Stimulated activated naive B cell treated with anti-CD40 and anti-IgM and Interleukin-4, amounts not matched to agents 10 μg/mL and 1 μg/mL and 100 μg/mL, for 72 hours (primary cell): ENCODE measurements around the gene RBPMS2.
A peak's percentile ranks its signal among the peaks of the same experiment; 100 is the strongest.
"Not testable (repeated sequence)": the region's sequence is repeated elsewhere in the genome, so short reads cannot be mapped to it uniquely, and the experiment has no call there.

Experiments
- ATAC-seq, 2 donors: fragments of 150-1000 bp; cut with Tn5 transposase; replicated peaks; 2 replicates each; pipeline ENCODE4 v1.10.0; 2021; ENCODE audit warnings: moderate library complexity in 1 of 2
- DNase-seq: peaks from one replicate; pipeline ENCODE4 v3.0.0; 2021
- H3K27ac Mint-ChIP-seq: one replicate; pipeline ENCODE4 v1.8.0; 2022; ENCODE audit warnings: mild to moderate bottlenecking, mixed read lengths
- H3K27me3 Mint-ChIP-seq, 2 donors: one replicate each; pipeline ENCODE4 v1.8.0; 2022; ENCODE audit warnings: mixed read lengths in 2 of 2
- H3K36me3 Mint-ChIP-seq, 2 donors: one replicate each; pipeline ENCODE4 v1.8.0; 2022; ENCODE audit warnings: mixed read lengths in 2 of 2, mild to moderate bottlenecking in 1 of 2
- H3K4me1 Mint-ChIP-seq, 2 donors: one replicate each; pipeline ENCODE4 v1.8.0; 2022; ENCODE audit warnings: mixed read lengths in 2 of 2, mild to moderate bottlenecking in 1 of 2
- H3K4me3 Mint-ChIP-seq, 2 donors: one replicate each; pipeline ENCODE4 v1.8.0; 2022; ENCODE audit warnings: mild to moderate bottlenecking in 2 of 2, mixed read lengths in 2 of 2, moderate library complexity in 1 of 2
- H3K9me3 Mint-ChIP-seq, 2 donors: one replicate each; pipeline ENCODE4 v1.8.0; 2022; ENCODE audit warnings: mixed read lengths in 2 of 2, mild to moderate bottlenecking in 1 of 2

RBPMS2 gene

DNA sequence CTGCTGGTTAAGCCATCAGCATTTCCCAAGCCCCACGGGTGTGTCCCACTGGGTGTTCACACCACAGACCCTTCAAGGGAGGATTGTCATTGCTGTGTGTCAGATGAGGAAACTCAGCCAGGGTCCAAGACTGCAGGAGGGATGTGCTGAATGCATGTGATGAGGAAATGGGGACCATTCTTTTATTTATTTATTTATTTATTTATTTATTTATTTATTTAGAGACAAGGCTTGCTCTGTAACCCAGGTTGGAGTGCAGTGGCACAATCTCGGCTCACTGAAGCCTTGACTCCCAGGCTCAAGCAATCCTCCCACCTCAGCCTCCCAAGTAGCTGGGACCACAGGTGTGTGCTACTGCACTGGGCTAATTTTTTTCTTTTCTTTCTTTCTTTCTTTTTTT lies 29.2 kb upstream of the RBPMS2 start:
- ATAC-seq (no peak), DNase-seq (no peak)
- H3K9me3 Mint-ChIP-seq = no peaks in the 10 kb centered on the region
- no peak overlapping the region for H3K4me3 Mint-ChIP-seq
- H3K36me3 Mint-ChIP-seq = no peaks in the 10 kb centered on the region
- no peak overlapping the region for H3K27ac Mint-ChIP-seq
- peaks cover 3 to 16% of the 10 kb centered on the region in 2 donors for H3K4me1 Mint-ChIP-seq
- H3K27me3 Mint-ChIP-seq = peaks cover 0 to 11% of the 10 kb centered on the region in 2 donors

DNA sequence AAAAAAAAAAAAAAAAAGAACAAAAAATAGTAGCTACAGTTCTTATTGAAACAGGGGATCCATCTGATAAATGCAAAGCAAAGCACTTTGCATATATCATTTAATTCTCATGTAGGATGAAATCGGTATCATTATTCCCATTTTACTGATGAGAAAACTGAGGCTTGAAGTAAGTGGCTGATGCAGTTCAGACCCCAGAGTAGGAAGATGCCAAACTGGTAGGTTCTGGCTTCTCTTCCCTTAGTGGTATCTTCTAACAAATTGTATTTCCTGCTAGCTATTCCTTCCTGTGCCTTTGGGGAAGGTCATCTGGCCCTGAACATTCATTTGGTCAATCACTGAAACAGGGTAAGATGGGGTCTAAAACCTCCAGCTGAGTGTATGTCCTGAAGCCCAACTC lies 28.1 kb upstream of the RBPMS2 start:
- ATAC-seq (no peak), DNase-seq (no peak)
- Mint-ChIP-seq H3K27ac (no peak overlapping the region), H3K36me3 (no peaks in the 10 kb centered on the region), H3K4me1 (peaks cover 2 to 12% of the 10 kb centered on the region in 2 donors), H3K9me3 (no peaks in the 10 kb centered on the region), H3K27me3 (peaks cover 0 to 7% of the 10 kb centered on the region in 2 donors), H3K4me3 (no peak overlapping the region)

DNA sequence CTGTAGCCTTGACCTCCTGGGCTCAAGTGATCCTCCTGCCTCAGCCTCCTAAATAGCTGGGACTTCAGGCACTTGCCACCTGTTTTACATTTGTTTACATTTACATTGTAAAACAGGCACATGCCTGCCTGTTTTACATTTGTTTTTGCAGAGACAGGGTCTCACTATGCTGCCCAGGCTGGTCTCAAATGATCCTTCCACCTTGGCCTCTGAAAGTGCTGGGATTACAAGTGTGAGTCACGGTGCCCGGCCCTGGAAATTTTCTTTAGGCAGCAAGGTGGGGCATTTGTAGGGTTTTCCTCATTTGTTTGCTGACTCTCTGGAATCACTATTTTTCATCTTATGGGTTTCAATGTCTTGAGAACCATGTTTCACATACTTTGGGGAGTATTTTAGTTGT lies 25.1 kb upstream of the RBPMS2 start:
- no peak overlapping the region for H3K4me3 Mint-ChIP-seq
- H3K27me3 Mint-ChIP-seq = peaks cover 0 to 6% of the 10 kb centered on the region in 2 donors
- no peaks in the 10 kb centered on the region for H3K9me3 Mint-ChIP-seq
- H3K27ac Mint-ChIP-seq = no peak overlapping the region
- no peak for ATAC-seq
- no peak for DNase-seq
- no peaks in the 10 kb centered on the region for H3K36me3 Mint-ChIP-seq
- peaks cover 0 to 8% of the 10 kb centered on the region in 2 donors for H3K4me1 Mint-ChIP-seq

DNA sequence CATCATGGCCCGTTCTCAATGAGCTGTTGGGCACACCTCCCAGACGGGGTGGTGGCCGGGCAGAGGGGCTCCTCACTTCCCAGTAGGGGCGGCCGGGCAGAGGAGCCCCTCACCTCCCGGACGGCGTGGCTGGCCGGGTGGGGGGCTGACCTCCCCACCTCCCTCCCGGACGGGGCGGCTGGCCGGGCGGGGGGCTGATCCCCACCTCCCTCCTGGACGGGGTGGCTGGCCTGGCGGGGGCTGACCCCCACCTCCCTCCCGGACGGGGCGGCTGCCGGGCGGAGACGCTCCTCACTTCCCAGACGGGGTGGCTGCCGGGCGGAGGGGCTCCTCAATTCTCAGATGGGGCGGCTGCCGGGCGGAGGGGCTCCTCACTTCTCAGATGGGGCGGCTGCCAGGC lies 23.5 kb upstream of the RBPMS2 start:
- H3K27ac Mint-ChIP-seq, H3K4me3 Mint-ChIP-seq, H3K9me3 Mint-ChIP-seq, ATAC-seq, H3K36me3 Mint-ChIP-seq, H3K27me3 Mint-ChIP-seq, H3K4me1 Mint-ChIP-seq, DNase-seq: not testable (repeated sequence)

DNA sequence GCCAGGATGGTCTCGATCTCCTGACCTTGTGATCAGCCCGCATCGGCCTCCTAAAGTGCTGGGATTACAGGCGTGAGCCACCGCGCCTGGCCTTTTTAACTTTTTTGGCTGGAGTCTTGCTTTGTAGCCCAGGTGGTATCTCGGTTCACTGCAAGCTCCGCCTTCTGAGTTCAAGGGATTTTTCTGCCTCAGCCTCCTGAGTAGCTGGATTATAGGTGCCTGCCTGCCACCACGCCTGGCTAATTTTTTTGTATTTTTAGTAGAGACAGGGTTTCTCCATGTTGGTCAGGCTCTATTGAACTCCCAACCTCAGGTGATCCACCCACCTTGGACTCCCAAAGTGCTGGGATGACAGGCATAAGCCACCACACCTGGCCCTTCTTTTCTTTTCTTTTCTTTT lies 20.5 kb upstream of the RBPMS2 start:
- H3K4me3 Mint-ChIP-seq, DNase-seq, H3K36me3 Mint-ChIP-seq, H3K27me3 Mint-ChIP-seq, ATAC-seq, H3K4me1 Mint-ChIP-seq, H3K9me3 Mint-ChIP-seq, H3K27ac Mint-ChIP-seq: not testable (repeated sequence)

DNA sequence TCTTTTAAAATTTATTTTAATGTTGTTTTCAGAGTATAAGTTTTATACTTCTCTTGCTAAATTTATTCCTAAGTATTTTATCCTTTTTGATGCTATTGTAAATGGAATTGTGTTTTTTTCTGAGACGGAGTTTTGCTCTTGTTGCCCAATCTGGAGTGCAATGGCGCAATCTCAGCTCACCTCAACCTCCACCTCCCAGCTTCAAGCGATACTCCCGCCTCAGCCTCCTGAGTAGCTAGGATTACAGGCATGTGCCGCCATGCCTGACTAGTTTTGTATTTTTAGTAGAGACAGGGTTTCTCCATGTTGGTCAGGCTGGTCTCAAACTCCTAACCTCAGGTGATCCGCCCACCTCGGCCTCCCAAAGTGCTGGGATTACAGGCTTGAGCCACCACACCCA lies 19.9 kb upstream of the RBPMS2 start:
- ATAC-seq, H3K4me1 Mint-ChIP-seq, H3K27ac Mint-ChIP-seq, DNase-seq, H3K27me3 Mint-ChIP-seq, H3K9me3 Mint-ChIP-seq, H3K4me3 Mint-ChIP-seq, H3K36me3 Mint-ChIP-seq: not testable (repeated sequence)

DNA sequence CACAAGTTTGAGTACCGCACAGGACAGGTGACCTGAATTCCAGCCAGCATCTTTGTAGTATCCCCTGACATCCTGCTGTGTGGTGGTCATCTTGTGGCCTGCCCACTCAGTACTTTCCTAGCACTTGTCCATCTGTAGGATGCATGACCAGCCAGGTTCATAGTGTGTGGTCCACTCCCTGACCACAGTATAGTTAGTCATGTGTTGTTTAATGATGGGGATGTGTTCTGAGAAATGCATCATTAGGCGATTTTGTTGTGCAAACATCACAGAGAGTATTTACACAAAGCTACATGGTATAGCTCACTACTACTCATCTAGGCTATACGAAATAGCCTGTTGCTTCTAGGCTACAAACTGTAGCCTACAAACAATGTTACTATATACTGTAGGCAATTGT lies 16.9 kb upstream of the RBPMS2 start:
- DNase-seq (no peak), ATAC-seq (no peak)
- no peaks in the 10 kb centered on the region for H3K36me3 Mint-ChIP-seq
- H3K4me3 Mint-ChIP-seq = no peak overlapping the region
- H3K27ac Mint-ChIP-seq = no peak overlapping the region
- H3K4me1 Mint-ChIP-seq = no peaks in the 10 kb centered on the region
- no peaks in the 10 kb centered on the region for H3K9me3 Mint-ChIP-seq
- H3K27me3 Mint-ChIP-seq = no peaks in the 10 kb centered on the region

DNA sequence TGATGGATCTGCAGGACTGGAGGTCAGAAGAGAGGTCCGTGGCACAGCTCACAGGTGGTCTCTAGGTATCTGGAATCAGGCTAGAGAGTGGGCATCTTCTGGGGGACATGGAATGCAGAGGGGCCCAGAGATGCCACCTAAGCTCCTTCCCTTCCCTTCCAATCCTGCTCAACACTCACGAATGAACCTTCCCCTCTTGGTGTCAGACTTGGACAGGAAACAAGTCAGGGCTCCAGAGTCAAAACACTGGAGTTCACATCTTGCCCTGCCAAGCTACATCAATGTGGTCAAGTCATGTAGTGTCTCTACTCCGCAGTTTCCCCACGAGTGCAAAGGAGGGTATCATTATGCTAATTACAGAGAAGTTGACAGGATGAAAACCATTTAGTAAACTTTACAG lies 16.0 kb upstream of the RBPMS2 start:
- Mint-ChIP-seq H3K27ac (no peak overlapping the region), H3K4me1 (no peaks in the 10 kb centered on the region), H3K9me3 (no peaks in the 10 kb centered on the region), H3K4me3 (no peak overlapping the region), H3K27me3 (no peaks in the 10 kb centered on the region), H3K36me3 (no peaks in the 10 kb centered on the region)
- no peak for DNase-seq
- ATAC-seq = no peak

DNA sequence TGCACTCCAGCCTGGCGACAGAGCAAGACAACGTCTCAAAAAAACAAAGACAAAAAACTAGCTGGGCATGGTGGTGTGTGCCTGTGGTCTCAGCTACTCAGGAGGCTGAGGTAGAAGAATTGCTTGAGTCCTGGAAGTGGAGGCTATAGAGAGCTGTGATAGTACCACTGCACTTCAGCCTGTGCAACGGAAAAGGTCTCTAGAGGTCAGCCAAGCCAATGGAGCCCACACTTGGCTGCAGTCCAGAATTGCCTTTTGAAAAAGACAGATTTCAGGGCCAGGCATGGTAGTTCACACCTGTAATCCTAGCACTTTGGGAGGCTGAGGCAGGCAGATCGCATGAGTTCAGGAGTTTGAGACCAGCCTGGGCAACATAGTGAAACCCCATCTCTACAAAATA lies 8.4 kb upstream of the RBPMS2 start:
- H3K36me3 Mint-ChIP-seq = no peaks in the 10 kb centered on the region
- peaks cover 6 to 13% of the 10 kb centered on the region in 2 donors for H3K4me1 Mint-ChIP-seq
- ATAC-seq (no peak), DNase-seq (no peak)
- peaks cover 4 to 13% of the 10 kb centered on the region in 2 donors for H3K27me3 Mint-ChIP-seq
- no peak overlapping the region for H3K27ac Mint-ChIP-seq
- H3K9me3 Mint-ChIP-seq = no peaks in the 10 kb centered on the region
- no peak overlapping the region for H3K4me3 Mint-ChIP-seq

DNA sequence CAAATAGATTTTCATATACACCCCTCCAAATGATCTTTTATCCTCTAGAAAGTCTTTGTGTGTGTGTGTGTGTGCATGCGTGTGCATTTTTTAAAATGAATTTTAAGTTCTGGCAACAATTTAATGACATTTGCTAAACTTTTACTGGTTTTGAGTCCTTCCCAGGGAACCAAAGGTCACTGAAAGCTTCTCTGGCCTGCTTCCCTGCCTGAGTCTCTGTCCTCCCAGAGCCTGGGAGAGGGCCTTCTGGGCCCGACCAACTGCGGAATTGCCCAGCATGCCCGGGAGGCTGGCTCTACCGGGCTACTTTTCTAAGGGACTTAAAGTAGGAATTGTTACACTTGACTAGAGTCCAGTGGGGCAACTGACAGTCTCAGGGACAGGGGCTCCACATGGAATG lies 7.4 kb upstream of the RBPMS2 start:
- ATAC-seq = no peak
- Mint-ChIP-seq H3K36me3 (no peaks in the 10 kb centered on the region), H3K27ac (no peak overlapping the region), H3K27me3 (peaks cover 4 to 13% of the 10 kb centered on the region in 2 donors), H3K4me3 (no peak overlapping the region), H3K9me3 (no peaks in the 10 kb centered on the region), H3K4me1 (peaks cover 6 to 13% of the 10 kb centered on the region in 2 donors)
- DNase-seq = no peak

DNA sequence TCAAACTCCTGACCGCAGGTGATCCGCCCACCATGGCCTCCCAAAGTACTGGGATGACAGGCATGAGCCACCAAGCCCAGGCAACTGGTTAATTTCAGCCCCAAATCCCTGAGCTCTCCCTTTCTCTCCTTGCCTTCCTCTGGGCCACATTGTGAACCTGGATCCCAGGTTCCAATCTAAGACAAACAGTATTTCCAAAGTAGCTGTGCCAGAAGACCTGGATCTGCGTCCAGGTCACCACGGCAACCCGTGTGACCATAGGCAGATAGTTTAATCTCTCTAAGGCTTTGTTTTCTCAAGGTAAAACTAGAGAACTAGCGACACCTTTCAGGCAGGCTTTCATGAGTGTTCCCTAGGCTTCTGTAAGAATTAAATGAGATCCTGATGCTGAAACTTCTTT lies 5.9 kb upstream of the RBPMS2 start:
- H3K4me3 Mint-ChIP-seq = no peak overlapping the region
- peaks cover 6 to 19% of the 10 kb centered on the region in 2 donors for H3K4me1 Mint-ChIP-seq
- H3K27ac Mint-ChIP-seq = no peak overlapping the region
- no peak for DNase-seq
- H3K9me3 Mint-ChIP-seq = no peaks in the 10 kb centered on the region
- no peaks in the 10 kb centered on the region for H3K36me3 Mint-ChIP-seq
- peaks cover 15 to 26% of the 10 kb centered on the region in 2 donors for H3K27me3 Mint-ChIP-seq
- no peak for ATAC-seq

DNA sequence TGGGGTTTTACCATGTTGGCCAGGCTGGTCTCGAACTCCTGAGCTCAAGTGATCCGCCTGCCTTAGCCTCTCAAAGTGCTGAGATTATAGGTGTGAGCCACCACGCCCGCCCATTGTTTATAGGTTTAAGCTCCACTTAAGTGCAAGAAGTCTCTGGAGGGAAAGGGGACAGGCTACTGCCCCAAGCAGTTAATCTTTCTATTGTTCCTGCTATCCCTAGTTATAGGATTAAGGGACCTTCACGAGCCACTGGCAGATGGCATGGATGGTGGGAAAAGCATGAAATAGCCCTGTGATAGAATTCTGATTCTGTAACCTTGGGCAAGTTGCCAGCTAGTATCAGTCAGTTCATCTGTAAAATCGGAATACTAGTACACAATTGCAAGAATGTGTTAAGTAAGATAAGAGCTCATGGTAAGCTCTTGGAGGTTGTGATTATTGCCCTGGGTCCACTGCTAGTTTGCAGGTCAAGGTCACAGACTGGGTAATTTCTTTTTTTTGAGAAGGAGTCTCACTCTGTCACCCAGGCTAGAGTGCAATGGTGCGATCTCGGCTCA lies 5.3 kb upstream of the RBPMS2 start:
- DNase-seq = no peak
- no peak for ATAC-seq
- Mint-ChIP-seq H3K36me3 (no peaks in the 10 kb centered on the region), H3K27me3 (peaks cover 21 to 32% of the 10 kb centered on the region in 2 donors), H3K4me3 (no peak overlapping the region), H3K4me1 (peaks cover 6 to 19% of the 10 kb centered on the region in 2 donors), H3K27ac (no peak overlapping the region), H3K9me3 (no peaks in the 10 kb centered on the region)

DNA sequence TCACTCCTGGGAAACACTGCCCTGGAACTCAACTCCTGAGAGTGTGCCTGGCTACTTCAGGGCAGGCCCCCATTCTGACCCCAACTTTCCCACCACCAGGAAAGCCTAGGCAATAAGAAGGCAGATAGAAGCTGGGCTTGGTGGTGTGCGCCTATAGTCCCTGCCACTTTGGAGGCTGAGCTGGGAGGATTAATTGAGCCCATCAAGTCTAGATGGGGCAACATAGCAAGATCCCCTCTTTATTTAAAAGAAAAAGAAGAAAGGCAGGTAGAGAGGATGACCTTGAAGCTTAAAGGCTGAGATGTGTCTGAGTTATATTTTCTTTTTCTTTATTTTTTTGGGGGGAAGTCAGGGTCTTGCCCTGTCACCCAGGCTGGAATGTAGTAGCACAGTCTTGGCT lies 4.2 kb upstream of the RBPMS2 start:
- no peak for ATAC-seq
- peaks cover 2 to 12% of the 10 kb centered on the region in 2 donors for H3K4me1 Mint-ChIP-seq
- DNase-seq = no peak
- no peak overlapping the region for H3K27ac Mint-ChIP-seq
- peaks cover 22 to 35% of the 10 kb centered on the region in 2 donors for H3K27me3 Mint-ChIP-seq
- H3K4me3 Mint-ChIP-seq = no peak overlapping the region
- H3K36me3 Mint-ChIP-seq = no peaks in the 10 kb centered on the region
- no peaks in the 10 kb centered on the region for H3K9me3 Mint-ChIP-seq

DNA sequence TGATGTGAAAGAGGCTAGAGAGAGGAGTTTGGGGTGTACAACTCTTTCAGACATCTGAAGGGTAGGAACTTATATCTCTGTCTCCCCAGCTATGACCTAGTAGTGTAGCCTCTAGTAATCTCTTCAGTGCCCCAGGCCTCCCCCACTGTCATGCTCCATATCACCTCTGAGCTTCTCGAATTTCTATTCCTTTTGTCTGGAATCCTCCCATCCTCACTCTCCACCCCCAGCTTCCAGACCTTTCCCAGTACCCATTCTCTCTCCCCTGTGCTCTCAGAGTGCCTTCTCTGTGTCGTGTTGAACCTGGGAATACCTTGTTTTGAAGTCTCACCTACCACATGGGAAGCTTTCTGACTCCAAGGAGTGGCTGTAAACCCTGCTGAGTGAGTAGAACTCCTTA lies 3.6 kb upstream of the RBPMS2 start:
- Mint-ChIP-seq H3K9me3 (no peaks in the 10 kb centered on the region), H3K36me3 (no peaks in the 10 kb centered on the region), H3K27ac (no peak overlapping the region), H3K4me3 (no peak overlapping the region), H3K4me1 (peaks cover 4 to 17% of the 10 kb centered on the region in 2 donors), H3K27me3 (peaks cover 26 to 41% of the 10 kb centered on the region in 2 donors)
- no peak for ATAC-seq
- DNase-seq = no peak

DNA sequence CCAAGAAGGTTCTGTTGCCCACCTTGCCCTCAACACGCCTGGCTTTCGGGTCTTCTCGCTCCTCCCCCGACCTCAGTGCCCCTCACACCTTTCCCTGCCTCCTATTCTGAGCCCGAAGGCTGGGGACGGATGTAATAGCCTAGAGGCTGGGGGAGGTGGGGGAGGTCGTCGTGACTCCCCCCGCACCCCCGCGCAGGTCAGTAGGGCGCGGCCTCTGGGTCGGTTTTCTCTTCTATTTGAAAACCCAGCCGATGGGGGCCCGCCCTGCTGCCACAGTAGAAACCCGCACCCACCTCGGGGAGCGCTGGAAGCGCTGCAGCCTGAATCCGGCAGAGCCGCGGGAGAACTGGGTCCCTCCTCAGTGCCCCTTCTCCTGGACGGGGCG lies 1.0 kb upstream of the RBPMS2 start:
- no peaks in the 10 kb centered on the region for H3K9me3 Mint-ChIP-seq
- no peak for ATAC-seq
- DNase-seq = no peak
- peak overlapping the region in 1 of 2 donors; percentile 86 for H3K4me3 Mint-ChIP-seq
- H3K36me3 Mint-ChIP-seq = no peaks in the 10 kb centered on the region
- peak overlapping the region; percentile 81 for H3K27ac Mint-ChIP-seq
- peaks cover 3 to 11% of the 10 kb centered on the region in 2 donors for H3K4me1 Mint-ChIP-seq
- peaks cover 31 to 55% of the 10 kb centered on the region in 2 donors for H3K27me3 Mint-ChIP-seq
